Peyer's patch (tissue), 4 donors: ENCODE data around the gene FNDC5.

ENCODE experiments used
- CTCF ChIP-seq, 6 experiments: fragments of 450-650 bp in 4 of 6; fragments of 200-600 bp in 2 of 6; sonication (generic) in 1 of 6; IDR thresholded peaks; one replicate each; pipeline ENCODE4 v1.5.1; 2017 to 2019; ENCODE audit warnings: antibody characterized with exemption in 6 of 6, mild to moderate bottlenecking in 3 of 6, moderate library complexity in 1 of 6
- POLR2A ChIP-seq, 2 donors: fragments of 450-650 bp; IDR thresholded peaks; one replicate each; pipeline ENCODE4 v1.5.1; 2017; ENCODE audit warnings: antibody characterized with exemption in 2 of 2, mild to moderate bottlenecking in 2 of 2, moderate library complexity in 2 of 2

- TF ChIP-seq CTCF (IDR thresholded peaks at IDR 0.05) (no peak), POLR2A (IDR thresholded peaks at IDR 0.05) (no peak)
Measured at GRCh38 chr1:32869923-32870614, 643 bp downstream of the FNDC5 start.
